HG03442 (cell line): Measurements from ENCODE around the gene SMARCA2.

ENCODE experiments used
- ATAC-seq: cut with Tn5 transposase; IDR thresholded peaks from one replicate; pipeline ENCODE4 v1.9.1; 2021; ENCODE audit warnings: mild to moderate bottlenecking, moderate library complexity; ENCODE audit not compliant: unreplicated experiment

Gene SMARCA2

GRCh38 chr9:2164268-2164667 lies 149.1 kb downstream of the SMARCA2 start:
- ATAC-seq: no peak

GRCh38 chr9:2166203-2166602 lies 151.1 kb downstream of the SMARCA2 start:
- ATAC-seq: no peak

DNA sequence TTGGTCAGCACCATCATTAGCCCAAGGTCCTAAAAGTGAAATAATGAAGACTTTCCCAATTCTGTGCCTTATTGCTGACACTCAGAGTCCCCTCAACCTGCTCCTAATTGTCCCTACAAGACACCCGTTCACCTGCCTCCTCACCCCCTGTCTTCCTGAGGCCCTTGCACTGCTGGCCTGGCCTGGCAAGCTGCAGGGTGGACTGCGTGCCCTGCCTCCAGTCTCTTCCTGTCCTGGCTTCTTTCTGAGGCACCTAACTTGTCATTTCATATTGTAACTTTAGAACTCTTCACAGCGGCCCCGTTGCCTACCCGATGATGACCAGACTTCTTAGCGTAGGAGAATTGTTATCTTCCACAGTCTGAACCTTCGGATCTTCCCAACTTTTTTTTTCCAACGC lies 153.9 kb downstream of the SMARCA2 start:
- ATAC-seq: no peak

- ATAC-seq: no peak
These were observed 155.6 kb downstream of the SMARCA2 start for GRCh38 chr9:2170722-2171121.

DNA sequence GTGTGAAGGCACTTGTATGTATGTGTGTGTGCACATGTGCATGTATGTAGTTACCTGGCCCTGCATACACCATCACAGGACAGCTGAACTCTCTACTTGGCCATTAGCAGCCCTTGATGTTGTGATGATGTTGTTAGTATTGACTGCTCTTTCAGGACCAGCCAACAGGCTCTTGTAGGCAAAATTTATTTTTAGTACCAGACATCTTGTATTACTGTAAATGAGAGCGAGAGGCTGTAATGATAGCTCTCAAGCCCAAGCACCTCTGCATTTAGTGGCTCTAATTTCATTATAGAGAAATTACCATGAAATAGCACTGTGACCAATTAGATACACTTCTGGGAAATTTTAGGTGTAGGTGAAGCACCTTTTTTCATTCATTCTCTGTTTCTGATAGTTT lies 158.0 kb downstream of the SMARCA2 start:
- no peak for ATAC-seq

DNA sequence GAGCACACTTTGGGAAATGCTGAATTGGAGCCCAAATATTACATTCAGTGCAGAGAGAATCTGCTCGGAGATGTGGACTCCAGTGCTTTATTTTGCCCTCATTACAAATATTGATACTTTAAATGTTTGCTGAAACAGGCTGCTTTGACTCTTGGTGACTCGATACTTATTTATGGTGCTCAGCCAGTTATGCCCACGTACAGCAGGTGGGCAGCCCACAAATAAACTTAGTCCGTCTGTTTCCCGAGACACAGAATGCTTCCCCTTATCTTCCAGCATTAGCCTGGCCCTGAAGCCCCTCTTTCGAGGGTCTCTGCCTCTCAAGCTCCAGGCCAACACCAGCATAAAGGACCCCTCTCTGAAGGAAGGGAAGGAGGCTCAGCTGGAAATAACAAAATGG lies 158.7 kb downstream of the SMARCA2 start:
- no peak for ATAC-seq

DNA sequence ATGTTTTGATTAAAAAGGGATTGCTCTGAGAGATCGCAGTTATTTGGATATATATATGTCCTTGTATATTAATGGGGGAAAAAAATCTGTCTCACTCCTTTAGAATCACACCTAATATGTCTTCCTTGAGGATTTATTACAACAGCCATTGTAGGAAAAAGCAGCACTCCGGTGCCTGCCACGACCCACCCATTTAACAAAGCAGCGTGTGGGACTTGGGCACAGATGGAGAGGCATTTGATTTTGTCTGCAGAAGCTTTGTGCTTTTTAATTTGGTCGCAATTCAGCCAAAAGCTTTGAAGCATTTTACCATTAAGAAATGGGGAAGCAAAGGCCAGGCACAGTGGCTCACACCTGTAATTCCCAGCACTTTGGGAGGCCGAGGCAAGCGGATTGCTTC lies 159.2 kb downstream of the SMARCA2 start:
- no peak for ATAC-seq

DNA sequence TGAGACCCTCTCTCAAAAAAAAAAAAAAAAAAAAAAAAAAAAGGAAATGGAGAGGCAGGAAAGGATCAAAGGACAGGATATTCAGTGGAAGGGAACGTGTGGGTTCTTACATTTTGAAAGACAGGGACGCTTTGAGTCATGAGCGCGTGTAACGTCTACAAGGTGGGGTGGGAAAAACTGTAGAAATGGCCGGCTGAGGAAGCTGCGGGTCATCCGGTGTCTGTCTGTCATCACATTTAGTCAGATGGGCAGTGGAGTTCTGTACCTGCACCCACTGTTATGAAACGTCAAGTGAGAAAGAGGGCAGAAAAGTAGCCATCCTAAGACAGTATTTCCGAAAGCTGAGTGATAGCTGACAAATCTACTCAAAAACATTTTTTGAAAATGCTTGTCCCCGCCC lies 159.8 kb downstream of the SMARCA2 start:
- ATAC-seq: no peak

- no peak for ATAC-seq
These were observed 162.0 kb downstream of the SMARCA2 start for GRCh38 chr9:2177121-2177520.

DNA sequence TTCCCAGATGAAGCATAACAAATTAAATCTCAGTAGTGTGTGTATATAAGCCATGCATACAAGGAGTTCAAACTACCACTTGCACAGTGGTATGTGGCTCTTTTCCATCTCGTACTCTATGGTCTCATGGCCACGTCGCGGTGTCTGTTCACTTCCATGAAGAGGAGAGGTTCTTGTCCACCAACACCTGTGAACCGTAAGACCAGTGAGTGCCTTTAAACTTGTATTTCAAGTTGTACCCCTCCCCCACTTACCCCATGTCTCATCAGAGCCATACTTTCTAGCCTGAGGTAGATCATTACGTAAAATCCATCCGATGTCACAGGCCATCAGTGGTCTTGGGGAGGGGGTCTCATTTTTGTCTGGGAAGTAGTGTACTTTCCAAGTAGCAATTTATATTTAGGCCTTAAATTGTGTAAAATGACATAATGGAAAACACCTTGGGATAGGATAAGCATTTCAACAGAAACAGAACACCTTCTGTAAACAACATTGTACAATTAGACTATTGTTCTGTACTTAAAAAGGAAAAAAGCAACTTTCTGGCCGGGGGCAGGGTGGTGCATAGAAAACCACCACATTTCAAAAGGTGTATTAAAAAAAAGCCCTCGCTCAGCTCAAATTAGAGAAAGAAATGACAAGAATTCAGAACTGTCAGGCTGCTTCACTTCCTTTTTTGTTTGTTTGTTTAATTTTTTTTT lies 163.0 kb downstream of the SMARCA2 start:
- no peak for ATAC-seq

- ATAC-seq: no peak
These were observed 164.4 kb downstream of the SMARCA2 start for GRCh38 chr9:2179567-2179966.

GRCh38 chr9:2180154-2180553 lies 165.0 kb downstream of the SMARCA2 start:
- no peak for ATAC-seq

- no peak for ATAC-seq
These were observed 165.6 kb downstream of the SMARCA2 start for GRCh38 chr9:2180704-2181103.

DNA sequence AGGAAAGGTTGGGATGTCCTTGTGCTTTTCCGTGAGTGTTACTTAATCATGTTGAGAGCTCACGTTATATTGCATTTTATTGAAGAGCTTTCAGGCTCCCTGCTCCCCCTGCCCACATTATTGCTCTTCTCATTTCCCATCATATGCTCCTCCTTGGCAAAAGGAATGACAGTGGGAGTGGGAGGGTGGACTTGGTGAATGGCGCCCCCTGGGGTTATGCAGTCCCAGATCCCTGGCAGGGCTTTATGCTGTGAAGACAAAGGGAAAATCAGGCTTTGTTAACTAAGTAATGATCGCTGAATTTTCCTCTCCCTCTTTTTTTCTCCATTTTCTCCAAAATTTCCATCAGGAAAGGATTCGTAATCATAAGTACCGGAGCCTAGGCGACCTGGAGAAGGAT lies 166.6 kb downstream of the SMARCA2 start:
- ATAC-seq: no peak

GRCh38 chr9:2190939-2191608 lies 175.9 kb downstream of the SMARCA2 start:
- ATAC-seq: no peak

DNA sequence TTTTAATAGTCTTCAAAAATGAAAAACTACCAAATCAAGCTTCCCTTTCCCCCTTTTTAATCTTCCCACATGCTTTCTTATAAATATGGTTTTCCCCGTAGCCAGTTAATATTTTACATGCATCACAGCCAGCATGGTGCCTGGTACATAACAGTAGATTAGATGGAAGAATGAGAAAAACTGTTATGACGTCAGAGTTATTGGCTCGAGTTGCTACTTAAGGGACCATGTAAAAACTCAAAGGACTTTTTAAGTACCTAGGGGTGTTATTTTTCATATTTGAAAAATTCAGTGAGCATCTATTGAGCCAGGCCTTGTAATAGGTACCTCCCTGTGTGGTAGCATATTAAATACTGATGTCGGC lies 176.4 kb downstream of the SMARCA2 start:
- no peak for ATAC-seq

GRCh38 chr9:2192356-2192979 lies 177.3 kb downstream of the SMARCA2 start:
- ATAC-seq: no peak

GRCh38 chr9:2193552-2193951 lies 178.4 kb downstream of the SMARCA2 start:
- ATAC-seq: no peak

DNA sequence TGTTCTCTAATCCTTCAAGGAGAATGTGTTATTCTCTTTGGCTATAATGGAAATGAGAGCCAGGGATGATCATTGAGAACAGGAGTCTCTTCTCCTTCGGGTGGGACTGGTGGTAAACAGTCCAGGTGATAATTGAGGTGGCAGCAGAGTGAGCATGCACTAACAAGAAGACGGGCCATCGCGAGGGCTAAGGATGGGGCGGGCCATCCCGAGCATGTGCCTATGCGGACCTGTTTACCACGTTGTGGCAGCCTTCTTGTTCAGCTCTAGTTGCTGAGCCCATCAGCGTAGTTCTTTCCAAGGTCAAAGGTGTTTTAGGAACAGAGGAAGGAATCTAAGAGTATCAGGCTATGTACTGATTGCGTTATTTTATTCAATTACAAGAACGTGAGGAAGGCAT lies 180.1 kb downstream of the SMARCA2 start:
- no peak for ATAC-seq

DNA sequence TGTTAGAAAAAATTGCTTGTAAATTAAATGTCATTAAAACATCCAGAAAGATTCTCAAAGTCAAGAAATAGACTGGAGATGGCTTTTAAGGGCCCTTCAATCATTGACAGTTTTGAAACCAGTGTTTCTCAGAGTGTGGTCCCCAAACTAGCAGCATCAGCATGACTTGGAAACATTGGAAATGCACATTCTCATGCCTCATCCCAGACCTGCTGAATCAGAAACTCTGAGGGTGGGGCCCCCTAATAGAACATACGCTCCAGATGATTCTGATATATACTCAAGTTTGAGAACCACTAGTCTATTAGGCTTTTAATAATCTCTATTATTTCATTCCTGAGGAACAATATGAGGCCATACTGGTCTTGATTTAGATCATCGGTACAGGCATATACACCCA lies 181.6 kb downstream of the SMARCA2 start:
- ATAC-seq: no peak

DNA sequence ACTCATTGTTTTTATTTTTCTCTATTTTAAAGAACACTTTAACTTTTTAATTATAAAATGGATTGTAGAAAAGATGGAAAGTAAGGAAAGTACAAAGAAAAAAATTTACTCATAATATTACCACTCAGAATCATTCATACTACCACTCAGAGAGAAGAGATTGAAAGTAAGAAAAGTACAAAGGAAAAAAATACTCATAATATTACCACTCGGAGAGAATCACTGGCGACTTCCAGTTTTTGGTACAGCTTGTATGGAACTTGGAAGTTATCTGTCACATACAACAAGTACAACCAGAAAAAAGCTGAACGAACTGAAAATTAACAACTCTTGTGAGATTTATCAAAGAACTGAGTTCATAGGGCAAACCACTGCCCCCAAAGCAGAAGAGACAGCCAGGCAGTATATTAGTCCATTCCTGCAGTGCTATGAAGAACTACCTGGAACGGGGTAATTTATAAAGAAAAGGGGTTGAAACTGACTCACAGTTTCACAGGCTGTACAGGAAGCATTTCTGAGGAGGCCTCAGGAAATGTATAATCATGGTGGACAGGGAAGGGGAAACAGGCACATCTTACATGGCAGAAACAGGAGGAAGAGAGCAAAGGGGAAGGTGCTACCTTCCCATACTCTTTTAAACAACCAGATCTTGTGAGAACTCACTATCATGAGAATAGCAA lies 183.9 kb downstream of the SMARCA2 start:
- no peak for ATAC-seq
